Panc1 (cell line): ENCODE data around the gene AGBL4. TPM values are rescaled to one million over a fixed set of nuclear protein-coding genes. Genes with fewer than 3 reads are reported as not detected.

Experiments
- ATAC-seq: fragments of 200-7000 bp; cut with Tn5 transposase; 2 replicates; pipeline ENCODE4 v1.9.1; 2020; ENCODE audit warnings: mild to moderate bottlenecking, moderate library complexity
- BruUV-seq: library from RNA; stranded (reverse); fragments of 400-500 nt; replicated peaks from 2 replicates; lab custom pipeline; 2021; lab: Mats Ljungman, UMichigan
- CTCF ChIA-PET: fragments of 300-600 bp; sonication (Branson Sonifier 250); formaldehyde crosslinking; loops from one replicate; lab custom pipeline; 2022; ENCODE audit warnings: antibody characterized with exemption; lab: Charles Lee
- POLR2A ChIA-PET: fragments of 300-600 bp; sonication (Branson Sonifier 250); formaldehyde crosslinking; loops from one replicate; lab custom pipeline; 2022; ENCODE audit warnings: antibody characterized with exemption; lab: Charles Lee
- DNase-seq: peaks from one replicate; pipeline ENCODE4 v3.0.0-alpha.2; 2010; ENCODE audit warnings: low read depth, low spot score
- H3K27ac ChIP-seq: 2 replicates; pipeline ENCODE4 v1.5.1; 2011; ENCODE audit warnings: mild to moderate bottlenecking, low read length, inconsistent platforms
- H3K27me3 ChIP-seq: fragments of 200-500 bp; sonication (Bioruptor generic); 2 replicates; pipeline ENCODE4 v1.6.0; 2014; ENCODE audit warnings: low read length, inconsistent platforms; ENCODE audit not compliant: control insufficient read depth, insufficient read depth
- H3K36me3 ChIP-seq: fragments of 200-500 bp; sonication (Bioruptor generic); 2 replicates; pipeline ENCODE4 v1.5.1; 2014; ENCODE audit warnings: inconsistent platforms, mild to moderate bottlenecking, low read length, moderate library complexity; ENCODE audit not compliant: control insufficient read depth, insufficient read depth
- H3K4me1 ChIP-seq: 2 replicates; pipeline ENCODE4 v1.5.1; 2011; ENCODE audit warnings: inconsistent platforms, mild to moderate bottlenecking, low read length, moderate library complexity; ENCODE audit not compliant: control insufficient read depth, insufficient read depth
- H3K4me3 ChIP-seq, 2 experiments: 2 replicates each; pipeline ENCODE4 v1.5.1; 2011 to 2012; ENCODE audit warnings: low read depth in 2 of 2, low read length in 2 of 2, mild to moderate bottlenecking in 2 of 2, inconsistent platforms in 1 of 2, moderate library complexity in 1 of 2
- H3K9me3 ChIP-seq: fragments of 200-500 bp; sonication (Bioruptor generic); 2 replicates; pipeline ENCODE4 v1.5.1; 2014; ENCODE audit warnings: low read depth, mild to moderate bottlenecking, inconsistent platforms, low read length, moderate library complexity; ENCODE audit not compliant: control insufficient read depth, insufficient read depth
- POLR2AphosphoS5 ChIP-seq: IDR thresholded peaks from 2 replicates; pipeline ENCODE4 v1.6.1; 2012; ENCODE audit warnings: mild to moderate bottlenecking, low read depth, low read length, moderate library complexity
- SIN3A ChIP-seq: IDR thresholded peaks from 2 replicates; pipeline ENCODE4 v1.6.1; 2012; ENCODE audit warnings: low read depth, mild to moderate bottlenecking, low read length, moderate library complexity, borderline replicate concordance; ENCODE audit not compliant: insufficient read depth
- TCF7L2 ChIP-seq: IDR thresholded peaks from 2 replicates; pipeline ENCODE4 v1.6.1; 2011; ENCODE audit warnings: mild to moderate bottlenecking, low read depth, low read length, inconsistent platforms
- in situ Hi-C: cut with HindIII; loops from 2 replicates; pipeline ENCODE4 v1.10.0; 2016; ENCODE audit warnings: low sequenced_read_pairs, low pct_unique_long_range_greater_than_20kb
- intact Hi-C: fragments of 100-400 bp; cut with micrococcal nuclease; formaldehyde crosslinking; loops from one replicate; pipeline ENCODE4 v1.10.0; 2022; ENCODE audit not compliant: unreplicated experiment
- total RNA-seq: library from RNA; stranded (reverse); gene quantifications from one replicate; pipeline ENCODE4 v1.2.1, GENCODE V29; 2021; ENCODE audit not compliant: unreplicated experiment
- TF ChIP-seq, protein P1 (sequence below), 2 experiments: IDR thresholded peaks; 2 replicates each; pipeline ENCODE4 v1.6.1; 2011 to 2012; ENCODE audit warnings: low read depth in 2 of 2, control low read depth in 1 of 2, low read length in 1 of 2, mild to moderate bottlenecking in 1 of 2, moderate library complexity in 1 of 2; ENCODE audit not compliant: insufficient read depth in 1 of 2
- TF ChIP-seq, protein P2 (sequence below): fragments of 450-650 bp; IDR thresholded peaks from 2 replicates; pipeline ENCODE4 v1.5.1; 2017; ENCODE audit warnings: mild to moderate bottlenecking

AGBL4 gene
- total RNA-seq, 1 experiment from 2014 or later = not detected

DNA sequence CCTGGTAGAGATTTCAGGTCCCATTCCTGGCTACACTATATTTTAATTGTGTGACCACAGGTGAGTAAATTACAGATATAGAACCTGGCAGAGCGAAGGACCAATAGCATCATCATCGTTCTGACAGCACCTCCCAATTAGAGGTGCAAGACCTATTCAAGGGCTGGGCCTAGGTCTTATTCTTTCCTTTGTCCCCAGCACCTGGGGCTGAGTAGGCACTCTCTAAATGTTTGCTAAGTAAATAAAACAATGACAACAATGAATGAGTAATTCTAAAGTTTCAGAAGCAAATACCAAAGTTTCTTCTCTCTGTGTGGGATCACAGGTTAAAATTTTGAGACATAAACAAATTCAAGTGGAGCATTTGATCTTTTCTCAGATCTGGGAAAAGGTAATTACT is 1279.7 kb downstream of the AGBL4 start:
- no TSS peak for BruUV-seq
- ChIA-PET POLR2A (no interaction called here), CTCF (no interaction called here)
- DNase-seq = no peak
- ATAC-seq = no peak
- no peaks in the 10 kb centered on the region for H3K9me3 ChIP-seq
- no peaks in the 10 kb centered on the region for H3K36me3 ChIP-seq
- in situ Hi-C loops (no loop called here), intact Hi-C loops (no loop called here)
- H3K4me1 ChIP-seq = no peaks in the 10 kb centered on the region
- no peak overlapping the region for H3K4me3 ChIP-seq
- H3K27me3 ChIP-seq = peaks cover 3% of the 10 kb centered on the region
- no peak overlapping the region for H3K27ac ChIP-seq
- TF ChIP-seq, protein P1, sequence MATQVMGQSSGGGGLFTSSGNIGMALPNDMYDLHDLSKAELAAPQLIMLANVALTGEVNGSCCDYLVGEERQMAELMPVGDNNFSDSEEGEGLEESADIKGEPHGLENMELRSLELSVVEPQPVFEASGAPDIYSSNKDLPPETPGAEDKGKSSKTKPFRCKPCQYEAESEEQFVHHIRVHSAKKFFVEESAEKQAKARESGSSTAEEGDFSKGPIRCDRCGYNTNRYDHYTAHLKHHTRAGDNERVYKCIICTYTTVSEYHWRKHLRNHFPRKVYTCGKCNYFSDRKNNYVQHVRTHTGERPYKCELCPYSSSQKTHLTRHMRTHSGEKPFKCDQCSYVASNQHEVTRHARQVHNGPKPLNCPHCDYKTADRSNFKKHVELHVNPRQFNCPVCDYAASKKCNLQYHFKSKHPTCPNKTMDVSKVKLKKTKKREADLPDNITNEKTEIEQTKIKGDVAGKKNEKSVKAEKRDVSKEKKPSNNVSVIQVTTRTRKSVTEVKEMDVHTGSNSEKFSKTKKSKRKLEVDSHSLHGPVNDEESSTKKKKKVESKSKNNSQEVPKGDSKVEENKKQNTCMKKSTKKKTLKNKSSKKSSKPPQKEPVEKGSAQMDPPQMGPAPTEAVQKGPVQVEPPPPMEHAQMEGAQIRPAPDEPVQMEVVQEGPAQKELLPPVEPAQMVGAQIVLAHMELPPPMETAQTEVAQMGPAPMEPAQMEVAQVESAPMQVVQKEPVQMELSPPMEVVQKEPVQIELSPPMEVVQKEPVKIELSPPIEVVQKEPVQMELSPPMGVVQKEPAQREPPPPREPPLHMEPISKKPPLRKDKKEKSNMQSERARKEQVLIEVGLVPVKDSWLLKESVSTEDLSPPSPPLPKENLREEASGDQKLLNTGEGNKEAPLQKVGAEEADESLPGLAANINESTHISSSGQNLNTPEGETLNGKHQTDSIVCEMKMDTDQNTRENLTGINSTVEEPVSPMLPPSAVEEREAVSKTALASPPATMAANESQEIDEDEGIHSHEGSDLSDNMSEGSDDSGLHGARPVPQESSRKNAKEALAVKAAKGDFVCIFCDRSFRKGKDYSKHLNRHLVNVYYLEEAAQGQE (IDR thresholded peaks at IDR 0.05; ENCODE audit: insufficient read depth in 1 of 2, low read depth in 2 of 2, low read length in 1 of 2) = no peak
- TF ChIP-seq, protein P2, sequence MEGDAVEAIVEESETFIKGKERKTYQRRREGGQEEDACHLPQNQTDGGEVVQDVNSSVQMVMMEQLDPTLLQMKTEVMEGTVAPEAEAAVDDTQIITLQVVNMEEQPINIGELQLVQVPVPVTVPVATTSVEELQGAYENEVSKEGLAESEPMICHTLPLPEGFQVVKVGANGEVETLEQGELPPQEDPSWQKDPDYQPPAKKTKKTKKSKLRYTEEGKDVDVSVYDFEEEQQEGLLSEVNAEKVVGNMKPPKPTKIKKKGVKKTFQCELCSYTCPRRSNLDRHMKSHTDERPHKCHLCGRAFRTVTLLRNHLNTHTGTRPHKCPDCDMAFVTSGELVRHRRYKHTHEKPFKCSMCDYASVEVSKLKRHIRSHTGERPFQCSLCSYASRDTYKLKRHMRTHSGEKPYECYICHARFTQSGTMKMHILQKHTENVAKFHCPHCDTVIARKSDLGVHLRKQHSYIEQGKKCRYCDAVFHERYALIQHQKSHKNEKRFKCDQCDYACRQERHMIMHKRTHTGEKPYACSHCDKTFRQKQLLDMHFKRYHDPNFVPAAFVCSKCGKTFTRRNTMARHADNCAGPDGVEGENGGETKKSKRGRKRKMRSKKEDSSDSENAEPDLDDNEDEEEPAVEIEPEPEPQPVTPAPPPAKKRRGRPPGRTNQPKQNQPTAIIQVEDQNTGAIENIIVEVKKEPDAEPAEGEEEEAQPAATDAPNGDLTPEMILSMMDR = no peak
- TF ChIP-seq SIN3A = no peak
- TF ChIP-seq POLR2AphosphoS5 = no peak
- no peak for TF ChIP-seq TCF7L2

DNA sequence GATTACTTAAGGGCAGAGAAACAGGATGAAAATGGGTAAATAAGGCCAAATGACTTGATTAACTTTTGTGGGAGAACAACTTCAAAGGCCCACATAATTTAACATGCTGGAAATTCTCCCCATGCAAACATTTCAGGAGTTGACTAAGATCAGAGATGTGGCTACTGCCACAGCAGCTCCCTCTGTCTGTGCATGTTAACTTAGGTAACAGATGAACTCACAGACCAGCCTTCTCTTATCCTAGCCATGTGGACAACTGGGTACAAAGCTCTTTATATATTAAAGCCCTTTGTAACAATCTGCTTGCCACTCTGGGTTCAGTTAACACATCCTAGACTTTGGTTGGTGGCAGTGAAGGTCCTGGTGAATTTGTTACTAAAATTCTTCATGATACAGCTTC is 1280.3 kb downstream of the AGBL4 start:
- DNase-seq = no peak
- intact Hi-C loops = no loop called here
- H3K9me3 ChIP-seq = no peaks in the 10 kb centered on the region
- no peak overlapping the region for H3K4me3 ChIP-seq
- in situ Hi-C loops = no loop called here
- H3K27me3 ChIP-seq = peaks cover 3% of the 10 kb centered on the region
- POLR2A ChIA-PET = no interaction called here
- H3K4me1 ChIP-seq = no peaks in the 10 kb centered on the region
- no peak for ATAC-seq
- CTCF ChIA-PET = no interaction called here
- no peak for TF ChIP-seq SIN3A
- TF ChIP-seq TCF7L2 = no peak
- TF ChIP-seq, protein P2 = no peak
- TF ChIP-seq, protein P1 (IDR thresholded peaks at IDR 0.05; ENCODE audit: insufficient read depth in 1 of 2, low read depth in 2 of 2, low read length in 1 of 2) = no peak
- TF ChIP-seq POLR2AphosphoS5 = no peak
- H3K27ac ChIP-seq = no peak overlapping the region
- H3K36me3 ChIP-seq = no peaks in the 10 kb centered on the region
- BruUV-seq = no TSS peak
